ENCODE measurements around the gene PIGZ. TPM values are rescaled to one million over a fixed set of nuclear protein-coding genes. Genes with fewer than 3 reads are reported as not detected.

Gene PIGZ
- total RNA-seq, 1 experiment from 2014 or later, result 0.15 TPM

- H3K9ac ChIP-seq (ENCODE audit: extremely low read depth, insufficient read length, low read length), result no peak overlapping the region
- Mint-ChIP-seq H3K4me3 (no peak overlapping the region), H3K4me1 (peaks cover 1 to 2% of the 10 kb centered on the region in 2 experiments; a peak in 3 of 4 replicates), H3K27me3 (ENCODE audit: low read depth) (peaks cover 26% of the 10 kb centered on the region), H3K27ac (no peak overlapping the region; a peak in 1 of 7 replicates), H3K36me3 (ENCODE audit: insufficient read depth in 1 of 3, low read depth in 3 of 3) (peaks cover 0 to 1% (median 1%) of the 10 kb centered on the region in 3 experiments; a peak in 1 of 7 replicates), H3K9me3 (no peaks in the 10 kb centered on the region)
- H3K4ac ChIP-seq (ENCODE audit: low read depth, low read length), result no peak overlapping the region
- no peak overlapping the region for H3T11ph ChIP-seq (ENCODE audit: low read length)
- no peak overlapping the region for H2BK12ac ChIP-seq (ENCODE audit: insufficient read length, low read depth, low read length)
- H3K79me2 ChIP-seq (ENCODE audit: insufficient read depth, low read length), result no peaks in the 10 kb centered on the region
- no peak overlapping the region for H3K56ac ChIP-seq (ENCODE audit: insufficient read length, low read depth, low read length)
- no peaks in the 10 kb centered on the region for H4K20me1 ChIP-seq (ENCODE audit: control insufficient read depth, insufficient read depth, insufficient read length)
- no peak overlapping the region for H3K18ac ChIP-seq (ENCODE audit: insufficient read length, low read depth, low read length)
- H4K8ac ChIP-seq (replicated peaks; ENCODE audit: insufficient read length, low read depth, low read length), result no peak overlapping the region
- H3K23me2 ChIP-seq (ENCODE audit: insufficient read length, low read depth, low read length, poor library complexity, severe bottlenecking), result peaks cover 2% of the 10 kb centered on the region
- no peak overlapping the region for H3K27ac ChIP-seq (ENCODE audit: insufficient read length, low read depth, low read length)
- H4K5ac ChIP-seq (ENCODE audit: insufficient read length, low read depth, low read length), result no peak overlapping the region
- TF ChIP-seq, protein P1, sequence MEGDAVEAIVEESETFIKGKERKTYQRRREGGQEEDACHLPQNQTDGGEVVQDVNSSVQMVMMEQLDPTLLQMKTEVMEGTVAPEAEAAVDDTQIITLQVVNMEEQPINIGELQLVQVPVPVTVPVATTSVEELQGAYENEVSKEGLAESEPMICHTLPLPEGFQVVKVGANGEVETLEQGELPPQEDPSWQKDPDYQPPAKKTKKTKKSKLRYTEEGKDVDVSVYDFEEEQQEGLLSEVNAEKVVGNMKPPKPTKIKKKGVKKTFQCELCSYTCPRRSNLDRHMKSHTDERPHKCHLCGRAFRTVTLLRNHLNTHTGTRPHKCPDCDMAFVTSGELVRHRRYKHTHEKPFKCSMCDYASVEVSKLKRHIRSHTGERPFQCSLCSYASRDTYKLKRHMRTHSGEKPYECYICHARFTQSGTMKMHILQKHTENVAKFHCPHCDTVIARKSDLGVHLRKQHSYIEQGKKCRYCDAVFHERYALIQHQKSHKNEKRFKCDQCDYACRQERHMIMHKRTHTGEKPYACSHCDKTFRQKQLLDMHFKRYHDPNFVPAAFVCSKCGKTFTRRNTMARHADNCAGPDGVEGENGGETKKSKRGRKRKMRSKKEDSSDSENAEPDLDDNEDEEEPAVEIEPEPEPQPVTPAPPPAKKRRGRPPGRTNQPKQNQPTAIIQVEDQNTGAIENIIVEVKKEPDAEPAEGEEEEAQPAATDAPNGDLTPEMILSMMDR (conservative IDR thresholded peaks at IDR 0.05), result no peak
- H3K27me3 ChIP-seq (ENCODE audit: insufficient read depth, low read length), result no peaks in the 10 kb centered on the region
- H2BK20ac ChIP-seq (ENCODE audit: low read depth, low read length, poor library complexity, severe bottlenecking), result no peak overlapping the region
- no peak overlapping the region for H3K23ac ChIP-seq (ENCODE audit: insufficient read length, low read depth, low read length)
- H2AFZ ChIP-seq (ENCODE audit: low read length), result no peak overlapping the region
- H3K4me2 ChIP-seq (ENCODE audit: insufficient read depth, insufficient read length, low read length), result no peak overlapping the region
- H2BK120ac ChIP-seq (ENCODE audit: low read depth, low read length, poor library complexity, severe bottlenecking), result no peak overlapping the region
- no peak overlapping the region for H2BK5ac ChIP-seq (ENCODE audit: insufficient read length, low read length)
- WGBS (ENCODE audit: extremely low coverage, insufficient read length, low lambda C conversion rate), result no CpG with 5 or more reads among the region's 6 CpGs
- no peak overlapping the region for H4K91ac ChIP-seq (ENCODE audit: insufficient read length, low read depth, low read length)
- no peak overlapping the region for H3K14ac ChIP-seq (ENCODE audit: insufficient read depth, low read length)
- DNase-seq, result no peak
- H3K79me1 ChIP-seq (ENCODE audit: insufficient read depth, low read depth, low read length, poor library complexity, severe bottlenecking), result no peaks in the 10 kb centered on the region
- H3K9me3 ChIP-seq (ENCODE audit: control insufficient read depth, low read depth, low read length), result no peaks in the 10 kb centered on the region
- H2BK15ac ChIP-seq (ENCODE audit: low read depth, low read length), result no peak overlapping the region
- no peaks in the 10 kb centered on the region for H3K4me1 ChIP-seq (ENCODE audit: insufficient read depth, low read length)
- H2AK5ac ChIP-seq (ENCODE audit: insufficient read length, low read length), result no peak overlapping the region
Observed at GRCh38 chr3:196949750-196950149, 18.9 kb downstream of the PIGZ start.
